ENCODE results near the gene AFF3.
A peak's percentile ranks its signal among the peaks of the same experiment; 100 is the strongest.
"Not testable (repeated sequence)": the region's sequence is repeated elsewhere in the genome, so short reads cannot be mapped to it uniquely, and the experiment has no call there.

- TF ChIP-seq, protein P1, sequence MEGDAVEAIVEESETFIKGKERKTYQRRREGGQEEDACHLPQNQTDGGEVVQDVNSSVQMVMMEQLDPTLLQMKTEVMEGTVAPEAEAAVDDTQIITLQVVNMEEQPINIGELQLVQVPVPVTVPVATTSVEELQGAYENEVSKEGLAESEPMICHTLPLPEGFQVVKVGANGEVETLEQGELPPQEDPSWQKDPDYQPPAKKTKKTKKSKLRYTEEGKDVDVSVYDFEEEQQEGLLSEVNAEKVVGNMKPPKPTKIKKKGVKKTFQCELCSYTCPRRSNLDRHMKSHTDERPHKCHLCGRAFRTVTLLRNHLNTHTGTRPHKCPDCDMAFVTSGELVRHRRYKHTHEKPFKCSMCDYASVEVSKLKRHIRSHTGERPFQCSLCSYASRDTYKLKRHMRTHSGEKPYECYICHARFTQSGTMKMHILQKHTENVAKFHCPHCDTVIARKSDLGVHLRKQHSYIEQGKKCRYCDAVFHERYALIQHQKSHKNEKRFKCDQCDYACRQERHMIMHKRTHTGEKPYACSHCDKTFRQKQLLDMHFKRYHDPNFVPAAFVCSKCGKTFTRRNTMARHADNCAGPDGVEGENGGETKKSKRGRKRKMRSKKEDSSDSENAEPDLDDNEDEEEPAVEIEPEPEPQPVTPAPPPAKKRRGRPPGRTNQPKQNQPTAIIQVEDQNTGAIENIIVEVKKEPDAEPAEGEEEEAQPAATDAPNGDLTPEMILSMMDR (conservative IDR thresholded peaks at IDR 0.05 in 1 of 2, IDR thresholded peaks at IDR 0.05 in 1 of 2; ENCODE audit: low read depth in 1 of 2, low read length in 2 of 2), result not testable (repeated sequence)
- TF ChIP-seq EZH2 (IDR thresholded peaks at IDR 0.05; ENCODE audit: low read length, missing control alignments), result peak; percentile 50
These were observed 38.7 kb downstream of the AFF3 start for GRCh38 chr2:100103527-100104252.

All from fibroblast of lung (primary cell).